A549 treated with AZD2906 at 1 μM for 4 hours (cell line): ENCODE data around the gene HMGXB4. TPM values are rescaled to one million over a fixed set of nuclear protein-coding genes. Genes with fewer than 3 reads are reported as not detected.

ENCODE experiments used
- total RNA-seq: library from RNA; stranded (reverse); fragments of 200-300 nt; extraction: Qiagen RNA extraction; gene quantifications from 5 replicates; pipeline ENCODE4 v1.2.3, GENCODE V29; 2022

Gene HMGXB4, protein sequence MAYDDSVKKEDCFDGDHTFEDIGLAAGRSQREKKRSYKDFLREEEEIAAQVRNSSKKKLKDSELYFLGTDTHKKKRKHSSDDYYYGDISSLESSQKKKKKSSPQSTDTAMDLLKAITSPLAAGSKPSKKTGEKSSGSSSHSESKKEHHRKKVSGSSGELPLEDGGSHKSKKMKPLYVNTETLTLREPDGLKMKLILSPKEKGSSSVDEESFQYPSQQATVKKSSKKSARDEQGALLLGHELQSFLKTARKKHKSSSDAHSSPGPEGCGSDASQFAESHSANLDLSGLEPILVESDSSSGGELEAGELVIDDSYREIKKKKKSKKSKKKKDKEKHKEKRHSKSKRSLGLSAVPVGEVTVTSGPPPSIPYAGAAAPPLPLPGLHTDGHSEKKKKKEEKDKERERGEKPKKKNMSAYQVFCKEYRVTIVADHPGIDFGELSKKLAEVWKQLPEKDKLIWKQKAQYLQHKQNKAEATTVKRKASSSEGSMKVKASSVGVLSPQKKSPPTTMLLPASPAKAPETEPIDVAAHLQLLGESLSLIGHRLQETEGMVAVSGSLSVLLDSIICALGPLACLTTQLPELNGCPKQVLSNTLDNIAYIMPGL
- 8.8 to 16.9 TPM (median 10.2 TPM) in 5 replicates for total RNA-seq

DNA sequence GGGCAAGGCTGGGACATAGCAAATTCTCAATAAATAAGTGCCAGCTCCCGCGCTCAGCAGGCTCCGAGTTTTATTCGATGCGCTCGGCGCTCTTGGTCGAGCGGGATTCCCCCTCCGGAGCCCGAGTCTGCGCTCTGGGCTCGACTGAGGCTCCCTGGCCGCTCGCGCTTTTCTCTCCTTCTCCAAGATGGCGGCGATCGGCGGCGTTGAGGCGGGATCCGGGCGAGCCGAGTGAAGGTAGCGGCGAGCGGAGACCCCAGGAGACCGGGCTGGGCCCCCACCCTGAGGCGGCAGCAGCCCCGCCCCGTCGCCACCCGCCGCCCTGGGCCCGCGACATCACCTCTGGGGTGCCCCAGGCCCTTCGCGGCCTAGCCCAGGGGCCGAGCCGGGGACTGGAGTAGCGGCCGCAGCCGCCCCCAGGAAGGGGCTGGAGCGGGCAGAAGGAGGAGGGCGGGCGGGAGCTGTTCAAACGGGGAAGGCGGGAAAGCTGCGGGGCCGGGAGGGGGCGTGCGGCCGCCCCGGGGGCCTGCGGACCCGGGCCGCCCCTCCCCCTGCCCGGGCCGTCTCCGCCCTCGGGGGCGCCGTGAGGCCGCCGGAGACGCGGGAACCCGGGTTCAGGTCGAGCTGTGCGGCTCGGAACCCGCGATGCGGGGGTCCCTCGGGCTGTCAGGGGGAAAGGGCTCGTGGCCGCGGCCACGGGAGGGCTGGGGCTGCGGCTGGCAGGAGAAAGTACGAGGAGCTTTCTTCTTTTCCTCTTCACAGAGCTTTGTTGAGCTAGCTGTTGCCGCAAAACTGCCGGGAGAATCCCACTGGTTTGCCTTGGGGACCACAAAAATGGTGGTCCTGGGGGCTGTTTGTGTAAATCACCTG lies at the start of gene HMGXB4:
HMGXB4 (plus strand) TSS at position 173 of the 870 bp plus-strand sequence. CDS start 4,898 bp downstream, outside the sequence.

DNA sequence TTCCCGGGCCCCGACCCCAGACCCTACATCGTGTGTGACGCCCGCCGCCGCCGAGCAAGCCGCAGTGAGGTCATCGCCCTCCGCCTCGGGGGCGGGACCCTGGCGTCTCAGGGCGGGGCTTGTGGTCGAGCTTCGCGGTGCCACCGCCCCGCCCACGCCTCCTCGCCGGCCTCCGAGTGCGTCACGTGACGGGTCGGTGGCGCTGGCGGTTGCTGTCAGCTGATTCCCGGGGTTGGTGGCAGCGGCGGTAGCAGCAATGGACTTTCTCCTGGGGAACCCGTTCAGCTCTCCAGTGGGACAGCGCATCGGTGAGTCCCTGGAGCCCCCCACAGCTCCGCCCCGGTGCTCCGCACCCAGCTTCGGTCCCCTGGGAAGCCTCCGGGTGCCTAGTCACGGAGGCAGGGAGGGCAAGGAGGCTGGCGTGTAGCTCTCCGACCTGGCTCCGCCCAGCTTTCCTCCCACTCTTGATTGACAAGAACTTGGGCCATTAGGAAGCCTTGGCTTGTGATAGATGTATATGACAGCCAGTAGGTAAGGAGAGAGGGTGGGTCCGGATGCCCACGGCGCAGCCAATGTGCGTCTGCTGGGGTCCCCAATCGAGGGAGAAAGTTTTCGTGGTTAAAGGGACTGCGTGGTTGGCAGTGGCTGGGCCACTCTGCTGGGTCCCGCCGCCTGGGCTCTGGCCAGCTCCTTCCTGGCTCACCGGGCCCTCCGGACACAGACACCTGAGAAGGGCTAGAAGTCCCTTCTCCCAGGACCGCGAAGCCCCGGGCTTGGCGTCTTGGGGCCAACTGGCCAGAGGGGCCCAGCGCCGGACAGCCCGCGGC lies 42.6 kb downstream of the HMGXB4 start, which contains the start of gene TOM1:
TOM1 (plus strand) TSS at position 222 of the 827 bp plus-strand sequence; CDS start at position 257, 35 bp downstream.

Other genes starting within 250 kb of the HMGXB4 start
- not detected in 5 replicates for gene ISX, start 191.3 kb upstream of the HMGXB4 start, total RNA-seq
- gene TOM1, start 42.4 kb downstream of the HMGXB4 start, total RNA-seq = 11.5 to 14.0 TPM (median 12.5 TPM) in 5 replicates
- 324 to 482 TPM (median 344 TPM) in 5 replicates for gene HMOX1, start 123.6 kb downstream of the HMGXB4 start, total RNA-seq
- 62.2 to 95.3 TPM (median 79.5 TPM) in 5 replicates for gene MCM5, start 142.6 kb downstream of the HMGXB4 start, total RNA-seq